Loucy (cell line): ENCODE measurements around the gene RXRA.

Experiments
- H2AFZ ChIP-seq: fragments of 200-600 bp; sonication (generic); 2 replicates; pipeline ENCODE4 v1.6.0; 2016; ENCODE audit warnings: antibody characterized with exemption, mild to moderate bottlenecking, low read length, moderate library complexity
- H3F3A ChIP-seq: fragments of 200-600 bp; 2 replicates; pipeline ENCODE4 v1.6.0; 2016; ENCODE audit warnings: antibody characterized with exemption, low read depth, mild to moderate bottlenecking
- H3K27me3 ChIP-seq: fragments of 200-600 bp; sonication (generic); 2 replicates; pipeline ENCODE4 v1.6.1; 2014; ENCODE audit warnings: low read length, mild to moderate bottlenecking; ENCODE audit not compliant: insufficient read depth, poor library complexity, severe bottlenecking
- H3K36me3 ChIP-seq: fragments of 200-600 bp; sonication (generic); 2 replicates; pipeline ENCODE4 v1.6.1; 2016; ENCODE audit warnings: low read length; ENCODE audit not compliant: insufficient read depth
- H3K4me1 ChIP-seq: fragments of 200-600 bp; sonication (generic); 2 replicates; pipeline ENCODE4 v1.5.1; 2014; ENCODE audit warnings: low read length, mild to moderate bottlenecking; ENCODE audit not compliant: insufficient read depth, poor library complexity, severe bottlenecking
- H3K4me2 ChIP-seq: fragments of 200-600 bp; sonication (generic); 2 replicates; pipeline ENCODE4 v1.6.0; 2014; ENCODE audit warnings: antibody characterized with exemption, low read length, low read depth, mild to moderate bottlenecking; ENCODE audit not compliant: poor library complexity, severe bottlenecking
- H3K4me3 ChIP-seq: fragments of 200-600 bp; sonication (generic); 2 replicates; pipeline ENCODE4 v1.5.1; 2014; ENCODE audit warnings: low read length, mild to moderate bottlenecking, mixed read lengths; ENCODE audit not compliant: poor library complexity, severe bottlenecking
- H3K79me2 ChIP-seq: fragments of 200-600 bp; sonication (generic); 2 replicates; pipeline ENCODE4 v1.6.1; 2014; ENCODE audit warnings: low read length; ENCODE audit not compliant: insufficient read depth
- H3K9ac ChIP-seq: fragments of 200-600 bp; sonication (generic); 2 replicates; pipeline ENCODE4 v1.6.0; 2014; ENCODE audit warnings: mild to moderate bottlenecking, low read depth, low read length, moderate library complexity; ENCODE audit not compliant: poor library complexity, severe bottlenecking
- H3K9me2 ChIP-seq: fragments of 200-600 bp; sonication (generic); replicated peaks from 2 replicates; pipeline ENCODE4 v1.6.1; 2016; ENCODE audit warnings: low read depth, low read length, mixed read lengths
- H3K9me3 ChIP-seq: fragments of 200-600 bp; sonication (generic); 2 replicates; pipeline ENCODE4 v1.6.1; 2014; ENCODE audit warnings: mild to moderate bottlenecking, antibody characterized with exemption, low read length, low read depth; ENCODE audit not compliant: insufficient read depth
- H4K20me1 ChIP-seq: fragments of 200-600 bp; sonication (generic); 2 replicates; pipeline ENCODE4 v1.6.0; 2014; ENCODE audit warnings: antibody characterized with exemption, low read length, mild to moderate bottlenecking; ENCODE audit not compliant: insufficient read depth, poor library complexity, severe bottlenecking
- EZH2phosphoT487 ChIP-seq: fragments of 200-600 bp; IDR thresholded peaks from 2 replicates; pipeline ENCODE4 v1.6.1; 2018; ENCODE audit warnings: antibody characterized with exemption, mild to moderate bottlenecking, moderate library complexity, borderline replicate concordance
- TF ChIP-seq, protein P1 (sequence below): fragments of 200-600 bp; sonication (generic); conservative IDR thresholded peaks from 2 replicates; pipeline ENCODE4 v1.5.1; 2014; ENCODE audit warnings: mild to moderate bottlenecking, antibody characterized with exemption, low read length

The RXRA gene

DNA sequence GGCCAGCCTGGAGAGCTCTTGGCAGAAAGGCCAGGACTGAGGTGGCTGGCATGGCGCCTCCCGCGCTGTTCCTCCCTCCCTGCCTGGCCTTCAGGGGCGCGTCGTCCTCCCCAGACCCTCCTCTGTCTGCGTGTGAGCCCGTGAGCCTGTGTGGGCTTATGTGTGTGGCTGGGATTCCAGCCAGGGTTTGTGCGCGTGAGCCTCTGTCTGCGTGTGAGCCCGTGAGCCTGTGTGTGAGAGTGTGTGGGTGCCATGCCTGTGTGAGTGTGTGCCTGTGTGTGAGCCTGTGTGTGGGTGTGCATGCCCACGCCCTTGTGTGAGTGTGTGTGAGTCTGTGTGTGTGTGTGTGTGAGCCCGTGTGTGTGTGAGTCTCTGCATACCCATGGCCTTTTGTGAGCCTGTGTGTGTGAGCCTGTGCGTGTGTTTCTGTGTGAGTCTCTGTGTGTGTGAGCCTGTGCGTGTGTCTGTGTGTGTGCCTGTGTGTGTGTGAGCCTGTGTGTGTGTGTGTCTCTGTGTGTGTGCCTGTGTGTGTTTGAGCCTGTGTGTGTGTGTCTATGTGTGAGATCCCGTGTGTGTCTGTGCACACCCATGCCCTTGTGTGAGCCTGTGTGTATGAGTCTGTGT lies 13.0 kb downstream of the RXRA start:
- H3K9ac ChIP-seq: no peak overlapping the region
- H3K9me2 ChIP-seq: no peaks in the 10 kb centered on the region
- no peak overlapping the region for H3K4me3 ChIP-seq
- no peaks in the 10 kb centered on the region for H3K9me3 ChIP-seq
- H3K79me2 ChIP-seq: peaks cover 66% of the 10 kb centered on the region
- H3K4me2 ChIP-seq: no peak overlapping the region
- no peaks in the 10 kb centered on the region for H3K36me3 ChIP-seq
- TF ChIP-seq, protein P1, sequence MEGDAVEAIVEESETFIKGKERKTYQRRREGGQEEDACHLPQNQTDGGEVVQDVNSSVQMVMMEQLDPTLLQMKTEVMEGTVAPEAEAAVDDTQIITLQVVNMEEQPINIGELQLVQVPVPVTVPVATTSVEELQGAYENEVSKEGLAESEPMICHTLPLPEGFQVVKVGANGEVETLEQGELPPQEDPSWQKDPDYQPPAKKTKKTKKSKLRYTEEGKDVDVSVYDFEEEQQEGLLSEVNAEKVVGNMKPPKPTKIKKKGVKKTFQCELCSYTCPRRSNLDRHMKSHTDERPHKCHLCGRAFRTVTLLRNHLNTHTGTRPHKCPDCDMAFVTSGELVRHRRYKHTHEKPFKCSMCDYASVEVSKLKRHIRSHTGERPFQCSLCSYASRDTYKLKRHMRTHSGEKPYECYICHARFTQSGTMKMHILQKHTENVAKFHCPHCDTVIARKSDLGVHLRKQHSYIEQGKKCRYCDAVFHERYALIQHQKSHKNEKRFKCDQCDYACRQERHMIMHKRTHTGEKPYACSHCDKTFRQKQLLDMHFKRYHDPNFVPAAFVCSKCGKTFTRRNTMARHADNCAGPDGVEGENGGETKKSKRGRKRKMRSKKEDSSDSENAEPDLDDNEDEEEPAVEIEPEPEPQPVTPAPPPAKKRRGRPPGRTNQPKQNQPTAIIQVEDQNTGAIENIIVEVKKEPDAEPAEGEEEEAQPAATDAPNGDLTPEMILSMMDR: no peak
- no peak for TF ChIP-seq EZH2phosphoT487
- no peaks in the 10 kb centered on the region for H3K27me3 ChIP-seq
- no peak overlapping the region for H2AFZ ChIP-seq
- peaks cover 7% of the 10 kb centered on the region for H4K20me1 ChIP-seq
- peaks cover 6% of the 10 kb centered on the region for H3K4me1 ChIP-seq
- no peaks in the 10 kb centered on the region for H3F3A ChIP-seq

DNA sequence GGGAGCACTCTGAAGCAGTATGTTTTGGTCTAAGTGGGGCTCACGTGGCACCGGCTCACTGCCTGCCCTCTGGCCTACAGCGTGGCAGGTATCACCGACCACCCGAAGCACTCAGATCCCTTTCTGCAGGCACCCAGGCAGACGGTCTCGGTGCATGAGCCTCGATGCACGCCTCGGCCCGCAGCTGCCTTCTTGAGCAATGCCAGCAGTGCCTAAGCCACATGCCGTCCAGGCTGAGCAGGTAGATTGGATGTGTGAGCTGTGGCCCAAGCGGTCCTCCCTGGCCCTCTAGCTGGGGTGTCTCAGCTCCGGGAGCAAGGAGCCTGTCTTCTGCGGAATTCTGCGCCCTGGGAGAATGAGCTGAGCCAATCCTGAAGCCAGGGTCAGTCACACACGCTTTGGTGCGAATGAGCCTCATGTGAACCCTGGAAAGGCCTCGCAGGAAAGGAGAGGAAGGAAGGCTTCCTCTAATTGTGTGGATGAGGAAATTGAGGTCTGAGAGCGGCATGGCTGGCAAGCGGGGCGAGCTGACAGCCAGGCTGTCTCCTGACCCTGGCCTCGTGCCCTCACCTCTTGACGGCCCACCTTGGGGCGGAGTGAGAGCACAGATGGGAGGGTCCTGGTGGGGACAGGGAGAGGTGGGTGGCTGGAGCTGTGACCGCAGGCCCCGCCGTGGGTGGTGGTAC lies 14.4 kb downstream of the RXRA start:
- Histone ChIP-seq H3K4me2 (no peak overlapping the region), H3K79me2 (peaks cover 66% of the 10 kb centered on the region; the same call in 1 of the 2 replicates), H3K4me3 (no peak overlapping the region), H3K36me3 (no peaks in the 10 kb centered on the region), H3K9me3 (no peaks in the 10 kb centered on the region), H3K9me2 (no peaks in the 10 kb centered on the region), H3K27me3 (no peaks in the 10 kb centered on the region), H3F3A (no peaks in the 10 kb centered on the region), H4K20me1 (no peaks in the 10 kb centered on the region), H3K9ac (no peak overlapping the region), H2AFZ (no peak overlapping the region), H3K4me1 (no peaks in the 10 kb centered on the region)
- TF ChIP-seq, protein P1: no peak
- TF ChIP-seq EZH2phosphoT487: no peak

DNA sequence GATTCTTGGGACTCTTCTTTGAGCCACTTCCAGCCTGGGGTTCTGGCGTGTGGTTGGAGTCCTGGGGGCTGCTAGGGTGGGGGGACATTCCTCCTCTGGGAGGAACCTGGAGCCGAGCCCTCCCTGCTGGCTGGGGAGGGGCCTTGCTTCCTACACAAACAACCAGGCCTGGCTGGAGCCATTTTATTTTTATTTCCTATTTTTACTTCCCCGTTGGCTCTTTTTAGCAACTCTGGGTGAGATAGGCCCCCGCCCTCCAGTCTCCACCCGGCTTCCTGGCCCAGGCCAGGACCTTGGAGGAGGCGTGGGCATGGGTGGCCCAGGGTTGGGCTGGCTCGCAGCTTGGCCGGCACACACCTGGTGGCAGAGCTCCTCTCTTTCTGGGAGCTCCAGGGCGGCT lies 15.1 kb downstream of the RXRA start:
- Histone ChIP-seq H3K4me1 (no peaks in the 10 kb centered on the region), H3K79me2 (peaks cover 66% of the 10 kb centered on the region; the same call in 1 of the 2 replicates), H3K9ac (no peak overlapping the region)

More for the DNA sequence above, 15.1 kb downstream of the RXRA start:
- Histone ChIP-seq H3K27me3 (no peaks in the 10 kb centered on the region), H3K9me3 (no peaks in the 10 kb centered on the region), H2AFZ (no peak overlapping the region), H4K20me1 (no peaks in the 10 kb centered on the region), H3F3A (no peaks in the 10 kb centered on the region), H3K4me2 (no peak overlapping the region), H3K36me3 (no peaks in the 10 kb centered on the region), H3K4me3 (no peak overlapping the region), H3K9me2 (no peaks in the 10 kb centered on the region)
- TF ChIP-seq, protein P1: no peak
- no peak for TF ChIP-seq EZH2phosphoT487
